ENCODE data around the gene PRUNE2. TPM values are rescaled to one million over a fixed set of nuclear protein-coding genes. Genes with fewer than 3 reads are reported as not detected.

Gene PRUNE2
- total RNA-seq, 2 experiments from 2014 or later: 0.38 to 0.44 TPM

DNA sequence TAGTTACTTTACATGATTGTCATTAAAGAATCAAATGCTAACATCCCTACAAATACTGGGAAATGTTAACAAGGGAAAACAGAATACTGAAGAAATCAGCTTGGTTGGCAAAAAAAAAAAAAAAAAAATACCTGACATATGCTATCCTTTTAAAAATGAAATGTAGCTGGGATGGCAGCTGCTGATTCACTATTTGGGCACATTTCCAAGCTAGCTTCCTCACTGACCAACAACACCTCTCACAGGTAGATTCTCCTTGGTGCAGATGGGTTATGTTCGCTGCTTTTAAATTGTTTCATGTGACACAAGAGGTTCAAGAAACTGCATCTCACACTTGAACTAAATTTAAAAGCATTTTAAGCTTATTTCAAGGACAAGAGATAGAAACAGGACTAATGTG lies 6.1 kb upstream of the PRUNE2 start:
- no peaks in the 10 kb centered on the region for H3K9me3 ChIP-seq (ENCODE audit: low read length)
- no peak overlapping the region for H2AFZ ChIP-seq (ENCODE audit: low read length)
- no peak for DNase-seq (ENCODE audit: low spot score)
- no peak overlapping the region for H3K27ac ChIP-seq (ENCODE audit: low read depth, low read length, poor library complexity, severe bottlenecking)
- no peak for TF ChIP-seq EZH2phosphoT487 (IDR thresholded peaks at IDR 0.05; ENCODE audit: borderline replicate concordance, low read depth, low read length)
- TF ChIP-seq, protein P1, sequence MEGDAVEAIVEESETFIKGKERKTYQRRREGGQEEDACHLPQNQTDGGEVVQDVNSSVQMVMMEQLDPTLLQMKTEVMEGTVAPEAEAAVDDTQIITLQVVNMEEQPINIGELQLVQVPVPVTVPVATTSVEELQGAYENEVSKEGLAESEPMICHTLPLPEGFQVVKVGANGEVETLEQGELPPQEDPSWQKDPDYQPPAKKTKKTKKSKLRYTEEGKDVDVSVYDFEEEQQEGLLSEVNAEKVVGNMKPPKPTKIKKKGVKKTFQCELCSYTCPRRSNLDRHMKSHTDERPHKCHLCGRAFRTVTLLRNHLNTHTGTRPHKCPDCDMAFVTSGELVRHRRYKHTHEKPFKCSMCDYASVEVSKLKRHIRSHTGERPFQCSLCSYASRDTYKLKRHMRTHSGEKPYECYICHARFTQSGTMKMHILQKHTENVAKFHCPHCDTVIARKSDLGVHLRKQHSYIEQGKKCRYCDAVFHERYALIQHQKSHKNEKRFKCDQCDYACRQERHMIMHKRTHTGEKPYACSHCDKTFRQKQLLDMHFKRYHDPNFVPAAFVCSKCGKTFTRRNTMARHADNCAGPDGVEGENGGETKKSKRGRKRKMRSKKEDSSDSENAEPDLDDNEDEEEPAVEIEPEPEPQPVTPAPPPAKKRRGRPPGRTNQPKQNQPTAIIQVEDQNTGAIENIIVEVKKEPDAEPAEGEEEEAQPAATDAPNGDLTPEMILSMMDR (conservative IDR thresholded peaks at IDR 0.05; ENCODE audit: low read length): no peak
- H3K4me2 ChIP-seq (ENCODE audit: low read length): no peak overlapping the region
- BruUV-seq (replicated peaks): no TSS peak
- H3K36me3 ChIP-seq (ENCODE audit: insufficient read depth, low read length): no peaks in the 10 kb centered on the region
- H4K20me1 ChIP-seq (ENCODE audit: insufficient read depth, low read length): no peaks in the 10 kb centered on the region
- intact Hi-C loops (cut with micrococcal nuclease; ENCODE audit: unreplicated experiment): no loop called here
- no peak overlapping the region for H3K4me3 ChIP-seq (ENCODE audit: low read depth, low read length, poor library complexity, severe bottlenecking)
- H3K9me2 ChIP-seq (ENCODE audit: insufficient read depth, low read length): no peaks in the 10 kb centered on the region
- CTCF ChIA-PET (ENCODE audit: unreplicated experiment): interaction anchor here (0.6 kb wide), 1 partner anchor 733 kb away, joined by 3 read pairs; no protein-coding TSS in a partner anchor
- no peaks in the 10 kb centered on the region for H3K4me1 ChIP-seq (ENCODE audit: insufficient read depth, low read length, poor library complexity, severe bottlenecking)
- POLR2A ChIA-PET: interaction anchor here (0.5 to 1.1 kb wide), 3 partner anchors 9 to 96 kb away, joined by 3 to 7 read pairs (median 3); no protein-coding TSS in a partner anchor
- H3K79me2 ChIP-seq (ENCODE audit: insufficient read depth, low read depth, low read length): no peaks in the 10 kb centered on the region

DNA sequence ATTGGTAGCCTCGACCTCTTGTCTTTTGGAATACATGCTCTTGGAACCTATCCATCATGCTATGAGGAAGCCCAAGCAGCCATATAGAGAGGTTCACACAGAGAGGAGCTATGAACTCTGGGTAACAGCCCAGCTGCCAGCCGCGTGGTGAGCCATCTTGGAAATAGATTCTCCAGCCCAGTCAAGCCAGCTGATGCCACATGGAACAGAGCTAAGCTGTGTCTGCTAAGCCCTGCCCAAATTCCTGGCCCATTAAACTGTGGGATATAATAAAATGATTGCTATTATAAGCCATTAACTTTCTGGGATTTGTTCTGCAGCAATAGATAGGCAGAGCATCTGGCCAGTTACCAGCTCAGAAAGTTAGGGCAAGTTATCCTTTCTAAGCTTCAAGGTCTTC lies 4.9 kb upstream of the PRUNE2 start:
- Histone ChIP-seq H3K9me2 (ENCODE audit: insufficient read depth, low read length) (no peaks in the 10 kb centered on the region), H3K9me3 (ENCODE audit: low read length) (no peaks in the 10 kb centered on the region), H3K4me1 (ENCODE audit: insufficient read depth, low read length, poor library complexity, severe bottlenecking) (no peaks in the 10 kb centered on the region), H3K27ac (ENCODE audit: low read depth, low read length, poor library complexity, severe bottlenecking) (no peak overlapping the region), H2AFZ (ENCODE audit: low read length) (no peak overlapping the region), H3K4me3 (ENCODE audit: low read depth, low read length, poor library complexity, severe bottlenecking) (no peak overlapping the region), H3K79me2 (ENCODE audit: insufficient read depth, low read depth, low read length) (no peaks in the 10 kb centered on the region), H4K20me1 (ENCODE audit: insufficient read depth, low read length) (no peaks in the 10 kb centered on the region), H3K4me2 (ENCODE audit: low read length) (no peak overlapping the region), H3K36me3 (ENCODE audit: insufficient read depth, low read length) (no peaks in the 10 kb centered on the region)
- ChIA-PET CTCF (ENCODE audit: unreplicated experiment) (no interaction called here), POLR2A (interaction anchor here (1.1 kb wide), 1 partner anchor 8 kb away, joined by 3 read pairs; no protein-coding TSS in a partner anchor)
- DNase-seq (ENCODE audit: low spot score): no peak
- intact Hi-C loops (cut with micrococcal nuclease; ENCODE audit: unreplicated experiment): no loop called here
- TF ChIP-seq, protein P1 (conservative IDR thresholded peaks at IDR 0.05; ENCODE audit: low read length): no peak
- TF ChIP-seq EZH2phosphoT487 (IDR thresholded peaks at IDR 0.05; ENCODE audit: borderline replicate concordance, low read depth, low read length): no peak
- BruUV-seq (replicated peaks): no TSS peak

DNA sequence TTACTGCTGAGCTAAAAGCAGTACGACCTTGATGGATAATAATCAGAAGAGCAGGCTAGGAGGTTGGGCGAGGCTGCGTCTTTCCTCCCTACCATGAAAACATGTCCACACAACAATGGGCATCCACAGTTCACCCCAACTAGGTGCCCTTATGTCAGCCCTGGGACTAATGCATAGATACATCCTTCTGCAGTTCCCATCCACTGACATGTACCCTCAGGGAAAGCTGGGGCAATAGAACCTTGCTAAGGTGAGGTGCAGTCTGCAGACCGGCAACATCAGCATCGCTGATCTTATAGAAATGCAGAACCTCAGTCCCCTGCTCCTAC lies 697 bp upstream of the PRUNE2 start:
- ChIA-PET CTCF (ENCODE audit: unreplicated experiment) (no interaction called here), POLR2A (no interaction called here)
- Histone ChIP-seq H3K36me3 (ENCODE audit: insufficient read depth, low read length) (no peaks in the 10 kb centered on the region), H2AFZ (ENCODE audit: low read length) (no peak overlapping the region), H3K4me1 (ENCODE audit: insufficient read depth, low read length, poor library complexity, severe bottlenecking) (no peaks in the 10 kb centered on the region), H3K9me3 (ENCODE audit: low read length) (no peaks in the 10 kb centered on the region), H3K27ac (ENCODE audit: low read depth, low read length, poor library complexity, severe bottlenecking) (no peak overlapping the region), H3K79me2 (ENCODE audit: insufficient read depth, low read depth, low read length) (no peaks in the 10 kb centered on the region), H4K20me1 (ENCODE audit: insufficient read depth, low read length) (no peaks in the 10 kb centered on the region), H3K4me3 (ENCODE audit: low read depth, low read length, poor library complexity, severe bottlenecking) (no peak overlapping the region), H3K9me2 (ENCODE audit: insufficient read depth, low read length) (no peaks in the 10 kb centered on the region), H3K4me2 (ENCODE audit: low read length) (no peak overlapping the region)
- BruUV-seq (replicated peaks): no TSS peak
- DNase-seq (ENCODE audit: low spot score): no peak
- TF ChIP-seq EZH2phosphoT487 (IDR thresholded peaks at IDR 0.05; ENCODE audit: borderline replicate concordance, low read depth, low read length): no peak
- intact Hi-C loops (cut with micrococcal nuclease; ENCODE audit: unreplicated experiment): no loop called here

Data from OCI-LY7 (cell line).